Tibial artery (tissue), 4 donors: ENCODE results near the gene FBP2.
"Not testable (repeated sequence)": the region's sequence is repeated elsewhere in the genome, so short reads cannot be mapped to it uniquely, and the experiment has no call there.

Experiments
- DNase-seq, 2 donors: peaks; one replicate each; pipeline ENCODE4 v3.0.0-alpha.2; 2019
- H3K27ac ChIP-seq, 2 donors: fragments of 200-600 bp; sonication (generic) in 1 of 2; 1 replicate in 1 of 2; 2 replicates in 1 of 2; pipeline ENCODE4 v1.5.1; 2018 to 2019; ENCODE audit warnings: mild to moderate bottlenecking in 1 of 2
- H3K27me3 ChIP-seq, 2 donors: fragments of 200-600 bp; sonication (generic) in 1 of 2; one replicate each; pipeline versions ENCODE4 v1.5.1 to v1.6.0; 2016 to 2019
- H3K36me3 ChIP-seq, 3 donors: fragments of 200-600 bp; sonication (generic) in 2 of 3; one replicate each; pipeline ENCODE4 v1.5.1; 2016 to 2019; ENCODE audit warnings: mild to moderate bottlenecking in 2 of 3
- H3K4me1 ChIP-seq, 4 donors: fragments of 200-600 bp; sonication (generic) in 2 of 4; 1 replicate in 3 of 4; 2 replicates in 1 of 4; pipeline ENCODE4 v1.5.1; 2016 to 2019
- H3K4me3 ChIP-seq, 2 donors: fragments of 200-600 bp; sonication (generic) in 1 of 2; 1 replicate in 1 of 2; 2 replicates in 1 of 2; pipeline ENCODE4 v1.5.1; 2018 to 2019; ENCODE audit warnings: mild to moderate bottlenecking in 2 of 2
- H3K9me3 ChIP-seq, 3 donors: fragments of 200-600 bp; sonication (generic) in 1 of 3; one replicate each; pipeline ENCODE4 v1.5.1; 2016 to 2019
- CTCF ChIP-seq, 2 experiments: fragments of 200-600 bp in 1 of 2; fragments of 450-650 bp in 1 of 2; IDR thresholded peaks; one replicate each; pipeline ENCODE4 v1.5.1; 2017 to 2019; ENCODE audit warnings: antibody characterized with exemption in 2 of 2, mild to moderate bottlenecking in 1 of 2, moderate library complexity in 1 of 2
- intact Hi-C: fragments of 100-400 bp; cut with DNase I; formaldehyde crosslinking; loops from one replicate; pipeline ENCODE4 v1.15.0; 2023; ENCODE audit warnings: low total_unique reads

The FBP2 gene

GRCh38 chr9:94545940-94546339 lies 47.7 kb downstream of the FBP2 start:
- Histone ChIP-seq H3K27ac (no peak overlapping the region), H3K9me3 (no peaks in the 10 kb centered on the region), H3K27me3 (peaks cover 0 to 4% of the 10 kb centered on the region in 2 donors), H3K4me1 (no peaks in the 10 kb centered on the region), H3K4me3 (no peak overlapping the region), H3K36me3 (no peaks in the 10 kb centered on the region)
- intact Hi-C loops = no loop called here
- no peak for TF ChIP-seq CTCF (IDR thresholded peaks at IDR 0.05)
- DNase-seq = no peak

GRCh38 chr9:94544335-94544734 lies 49.3 kb downstream of the FBP2 start:
- H3K9me3 ChIP-seq, DNase-seq, H3K4me3 ChIP-seq, H3K4me1 ChIP-seq, intact Hi-C loops, H3K36me3 ChIP-seq, H3K27ac ChIP-seq, H3K27me3 ChIP-seq: not testable (repeated sequence)

- Histone ChIP-seq H3K27ac (no peak overlapping the region), H3K27me3 (no peaks in the 10 kb centered on the region), H3K4me1 (no peaks in the 10 kb centered on the region), H3K36me3 (no peaks in the 10 kb centered on the region), H3K4me3 (no peak overlapping the region), H3K9me3 (no peaks in the 10 kb centered on the region)
- DNase-seq = no peak
- intact Hi-C loops = no loop called here
- TF ChIP-seq CTCF (IDR thresholded peaks at IDR 0.05) = no peak
Observed at GRCh38 chr9:94538908-94539307, 54.7 kb downstream of the FBP2 start.

GRCh38 chr9:94534901-94535300 lies 58.7 kb downstream of the FBP2 start:
- H3K27me3 ChIP-seq = peaks cover 0 to 3% of the 10 kb centered on the region in 2 donors
- no peaks in the 10 kb centered on the region for H3K4me1 ChIP-seq
- no peaks in the 10 kb centered on the region for H3K9me3 ChIP-seq
- H3K27ac ChIP-seq = no peak overlapping the region
- no peak for TF ChIP-seq CTCF (IDR thresholded peaks at IDR 0.05)
- intact Hi-C loops = no loop called here
- DNase-seq = no peak
- H3K4me3 ChIP-seq = no peak overlapping the region
- no peaks in the 10 kb centered on the region for H3K36me3 ChIP-seq

- H3K27me3 ChIP-seq = peaks cover 0 to 3% of the 10 kb centered on the region in 2 donors
- H3K36me3 ChIP-seq = no peaks in the 10 kb centered on the region
- no peak overlapping the region for H3K27ac ChIP-seq
- no peak overlapping the region for H3K4me3 ChIP-seq
- H3K9me3 ChIP-seq = no peaks in the 10 kb centered on the region
- no peak for TF ChIP-seq CTCF (IDR thresholded peaks at IDR 0.05)
- H3K4me1 ChIP-seq = no peaks in the 10 kb centered on the region
- no peak for DNase-seq
- intact Hi-C loops = no loop called here
Observed at GRCh38 chr9:94533601-94534000, 60.0 kb downstream of the FBP2 start.

GRCh38 chr9:94533155-94533554 lies 60.5 kb downstream of the FBP2 start:
- no peak for TF ChIP-seq CTCF (IDR thresholded peaks at IDR 0.05)
- H3K27me3 ChIP-seq = peaks cover 0 to 3% of the 10 kb centered on the region in 2 donors
- H3K36me3 ChIP-seq = no peaks in the 10 kb centered on the region
- intact Hi-C loops = no loop called here
- no peak overlapping the region for H3K4me3 ChIP-seq
- no peaks in the 10 kb centered on the region for H3K9me3 ChIP-seq
- no peak for DNase-seq
- H3K27ac ChIP-seq = no peak overlapping the region
- H3K4me1 ChIP-seq = no peaks in the 10 kb centered on the region
